ENCODE data around the gene LY86. TPM values are rescaled to one million over a fixed set of nuclear protein-coding genes. Genes with fewer than 3 reads are reported as not detected.

LY86 gene
- total RNA-seq, 1 experiment from 2014 or later: not detected

DNA sequence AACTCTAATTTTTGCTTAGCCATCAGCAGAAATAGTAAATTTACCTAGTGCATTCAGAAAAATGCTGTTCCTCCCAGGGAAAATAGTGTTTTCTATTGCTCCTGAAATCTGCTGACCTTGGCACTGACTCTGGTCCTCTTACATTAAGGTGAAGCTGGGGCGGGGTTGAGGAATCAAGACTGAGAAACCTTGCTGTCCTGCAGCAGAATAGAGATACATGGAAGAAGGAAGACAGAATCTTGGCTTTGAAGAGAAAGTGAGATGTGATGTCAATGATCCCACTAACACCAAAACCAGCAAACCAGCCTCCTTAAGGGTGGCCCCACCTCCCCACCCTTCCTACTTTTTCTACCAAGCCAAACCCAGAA is 840 bp upstream of the LY86 start:
- Histone ChIP-seq H3K9me3 (no peaks in the 10 kb centered on the region), H3K27me3 (no peaks in the 10 kb centered on the region), H3K4me3 (no peak overlapping the region), H3K36me3 (no peaks in the 10 kb centered on the region)
- no peak for DNase-seq

DNA sequence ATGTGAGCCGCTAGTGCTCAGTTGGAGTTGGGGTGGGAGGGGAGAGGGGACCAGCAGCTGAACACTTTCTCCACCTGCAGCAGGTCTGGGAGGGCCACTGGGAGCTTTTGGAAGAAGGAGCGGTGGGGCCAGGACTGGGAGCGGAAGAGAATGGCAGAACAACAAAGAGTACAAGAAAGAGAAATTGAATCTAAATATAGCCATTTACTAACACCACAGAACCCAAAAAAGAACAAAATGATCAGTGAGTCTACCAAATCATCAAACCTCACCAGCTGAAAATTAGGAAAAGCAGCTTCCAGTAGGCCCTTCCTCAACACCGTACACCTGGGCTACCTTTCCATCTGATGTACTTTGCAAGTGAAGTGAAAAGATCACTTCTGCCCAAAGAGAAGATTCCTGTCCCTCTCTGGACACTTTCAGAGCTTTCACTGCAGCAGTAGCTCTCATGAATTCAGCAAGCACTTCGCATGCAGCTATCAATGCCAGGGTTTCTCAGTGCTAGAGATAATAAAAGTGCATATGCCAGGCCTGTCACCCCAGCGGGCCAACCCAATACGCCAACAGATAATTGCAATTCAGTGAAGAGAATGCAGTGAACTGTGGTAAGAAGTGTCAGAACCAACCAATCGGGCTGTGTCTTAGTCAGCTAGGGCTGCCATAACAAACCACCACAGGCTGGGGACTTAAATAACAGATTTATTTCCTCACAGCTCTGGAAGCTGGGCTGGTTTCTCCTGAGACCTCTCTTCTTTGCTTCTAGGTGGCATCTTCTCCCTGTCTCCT is 597 bp downstream of the LY86 start:
- Histone ChIP-seq H3K36me3 (no peaks in the 10 kb centered on the region), H3K9me3 (no peaks in the 10 kb centered on the region), H3K4me3 (no peak overlapping the region), H3K27me3 (no peaks in the 10 kb centered on the region)
- DNase-seq: no peak

DNA sequence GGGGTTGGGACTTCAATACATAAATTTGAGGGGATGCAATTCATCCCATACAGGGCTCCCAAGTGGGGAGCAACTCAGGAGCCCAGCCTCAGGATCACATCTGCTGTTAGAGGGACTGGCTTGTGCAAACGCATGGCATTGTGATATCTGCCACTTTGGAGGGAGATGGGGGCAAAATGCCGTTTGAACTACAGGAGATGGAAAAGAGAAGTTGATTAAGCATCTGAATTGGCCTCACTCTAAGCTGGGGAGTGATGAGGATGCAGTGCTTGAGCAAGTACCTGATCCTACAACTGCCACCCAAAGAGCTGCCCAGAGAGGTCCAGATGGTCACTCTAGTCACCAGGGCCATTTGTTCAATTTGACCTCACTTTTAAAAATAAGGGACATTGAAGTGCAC is 2.0 kb downstream of the LY86 start:
- no peaks in the 10 kb centered on the region for H3K36me3 ChIP-seq
- H3K27me3 ChIP-seq: no peaks in the 10 kb centered on the region
- H3K4me3 ChIP-seq: no peak overlapping the region
- no peak for DNase-seq
- no peaks in the 10 kb centered on the region for H3K9me3 ChIP-seq

DNA sequence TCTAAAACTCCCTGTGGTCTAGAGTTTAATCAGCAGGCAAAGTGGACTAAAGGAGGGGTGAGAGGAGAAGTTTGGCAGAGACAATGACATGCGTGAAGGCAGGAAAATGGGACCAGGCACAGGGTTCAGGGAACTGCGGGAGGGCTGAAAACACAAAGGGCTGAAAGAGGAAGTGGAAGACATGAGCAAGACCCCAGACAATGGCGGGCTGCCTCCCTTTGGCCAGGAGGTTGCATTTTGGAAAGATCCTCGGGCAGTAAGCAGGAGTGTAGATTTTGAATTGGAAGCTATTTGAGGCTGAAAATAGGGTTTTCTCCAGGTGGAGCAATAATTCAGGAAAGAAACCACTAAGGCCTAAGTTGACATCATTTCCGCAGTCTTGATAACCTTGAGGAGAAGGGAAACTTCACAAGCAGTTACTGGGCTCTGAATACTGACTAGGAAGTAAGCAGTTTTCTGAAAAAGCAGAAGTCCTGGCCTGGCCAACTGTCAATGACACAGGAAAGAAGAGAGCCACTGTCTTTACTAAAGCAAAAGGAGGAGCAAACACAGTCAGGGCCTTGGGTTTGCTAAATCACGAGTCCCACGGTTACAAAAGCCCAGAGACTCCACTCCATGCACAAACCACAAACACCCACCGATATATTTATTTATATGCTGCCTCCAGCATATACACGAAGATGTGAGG is 3.4 kb downstream of the LY86 start:
- H3K4me3 ChIP-seq: no peak overlapping the region
- no peaks in the 10 kb centered on the region for H3K9me3 ChIP-seq
- DNase-seq: no peak
- H3K27me3 ChIP-seq: no peaks in the 10 kb centered on the region
- no peaks in the 10 kb centered on the region for H3K36me3 ChIP-seq

DNA sequence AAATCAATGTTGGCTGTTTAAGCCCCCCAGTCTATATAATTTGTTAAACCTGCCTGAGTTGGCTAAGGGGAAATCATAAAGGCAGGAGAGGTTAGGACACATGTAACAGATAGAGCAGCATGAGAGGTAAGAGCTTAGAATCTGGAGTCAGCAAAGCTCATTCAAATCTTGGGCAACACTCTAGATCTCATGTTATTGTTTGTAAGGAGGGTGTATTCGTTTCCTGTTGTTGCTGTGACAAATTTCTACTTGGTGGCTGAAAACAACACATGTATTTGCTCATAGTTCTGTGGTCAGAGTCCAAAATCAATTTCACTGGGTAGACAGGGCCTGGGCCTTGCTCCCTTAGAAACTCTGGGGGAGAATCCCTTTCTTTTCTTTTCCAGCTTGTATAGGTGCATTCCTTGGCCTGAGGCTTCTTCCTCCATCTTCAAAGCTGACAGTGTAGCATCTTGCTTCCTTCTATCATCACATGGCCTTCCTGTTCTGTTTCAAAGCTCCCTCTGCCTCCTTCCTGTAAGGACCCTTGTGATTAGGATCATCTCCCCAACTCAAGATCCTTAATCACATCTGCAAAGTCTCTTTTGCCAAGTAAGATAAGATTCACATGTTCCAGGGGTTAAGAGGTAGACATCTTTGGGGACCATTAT is 4.4 kb downstream of the LY86 start:
- DNase-seq: no peak
- Histone ChIP-seq H3K36me3 (no peaks in the 10 kb centered on the region), H3K4me3 (no peak overlapping the region), H3K27me3 (no peaks in the 10 kb centered on the region), H3K9me3 (no peaks in the 10 kb centered on the region)

DNA sequence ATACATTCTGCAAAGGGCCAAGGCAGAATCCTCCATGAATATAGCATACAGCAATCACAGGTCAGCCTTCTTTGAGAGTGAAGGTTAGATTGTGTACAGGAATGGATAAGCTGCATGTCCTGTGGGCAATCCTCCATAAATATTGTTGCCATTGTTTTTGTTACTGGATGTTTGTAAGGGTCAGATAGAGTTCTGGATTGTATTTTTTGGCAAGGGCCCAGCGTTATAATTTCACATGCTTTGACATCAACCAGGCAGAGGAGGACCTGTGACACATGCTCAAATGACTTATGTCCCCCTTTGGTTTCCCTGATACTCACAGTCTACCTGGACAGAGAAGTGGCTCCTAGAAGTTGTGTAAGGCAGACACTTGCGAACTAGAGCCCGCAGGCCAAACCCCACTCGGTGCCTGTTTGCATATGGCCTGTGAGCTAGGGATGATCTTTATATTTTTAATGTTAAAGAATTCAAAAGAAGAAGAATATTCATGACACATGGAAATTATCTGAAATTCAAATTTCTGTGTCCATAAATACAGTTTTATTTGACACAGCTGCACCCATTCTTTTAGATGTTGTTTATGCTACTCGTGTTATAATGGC is 5.4 kb downstream of the LY86 start:
- no peaks in the 10 kb centered on the region for H3K36me3 ChIP-seq
- no peaks in the 10 kb centered on the region for H3K27me3 ChIP-seq
- H3K9me3 ChIP-seq: no peaks in the 10 kb centered on the region
- H3K4me3 ChIP-seq: no peak overlapping the region
- DNase-seq: no peak

DNA sequence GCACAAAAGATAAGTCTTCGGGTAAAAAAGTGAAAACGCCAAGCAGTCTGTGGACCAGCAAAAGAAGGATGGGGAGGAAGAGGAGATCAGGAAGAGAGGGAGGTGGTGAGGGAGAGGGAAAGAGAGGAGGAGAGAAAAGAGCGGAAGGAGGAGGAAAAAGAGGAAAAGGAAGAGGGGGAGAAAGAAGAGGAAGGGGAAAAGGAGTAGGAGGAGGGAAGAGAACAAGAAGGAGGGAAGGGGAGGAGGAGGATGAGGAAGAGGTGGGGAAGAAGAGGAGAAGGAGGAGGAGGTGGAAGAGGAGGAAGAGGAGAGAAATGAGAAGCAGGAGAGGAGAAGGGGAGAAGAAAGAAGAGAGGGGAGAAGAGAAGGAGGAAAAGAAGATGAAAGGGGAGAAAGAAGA is 6.5 kb downstream of the LY86 start:
- Histone ChIP-seq H3K4me3 (no peak overlapping the region), H3K9me3 (no peaks in the 10 kb centered on the region), H3K36me3 (no peaks in the 10 kb centered on the region), H3K27me3 (no peaks in the 10 kb centered on the region)
- DNase-seq: no peak

DNA sequence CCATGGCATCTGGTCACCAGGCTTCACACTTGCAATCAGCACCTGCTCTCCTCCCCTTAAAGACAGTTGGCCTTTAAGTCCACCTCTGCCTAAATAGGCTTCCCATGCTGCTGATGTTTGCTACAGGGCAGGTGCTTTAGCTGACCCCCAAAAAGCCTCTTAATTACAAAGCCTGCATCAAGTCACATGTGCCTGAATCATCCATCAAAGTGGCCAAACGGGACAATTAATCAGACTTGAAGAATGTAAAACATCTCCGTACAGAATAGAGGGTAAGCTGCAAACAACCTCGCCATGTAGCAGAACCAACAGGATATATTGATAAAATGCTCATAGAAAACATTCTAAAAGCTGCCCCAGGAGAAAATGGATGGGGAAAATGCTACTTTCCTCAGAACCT is 7.4 kb downstream of the LY86 start:
- Histone ChIP-seq H3K4me3 (no peak overlapping the region), H3K9me3 (no peaks in the 10 kb centered on the region), H3K27me3 (no peaks in the 10 kb centered on the region), H3K36me3 (no peaks in the 10 kb centered on the region)
- no peak for DNase-seq

DNA sequence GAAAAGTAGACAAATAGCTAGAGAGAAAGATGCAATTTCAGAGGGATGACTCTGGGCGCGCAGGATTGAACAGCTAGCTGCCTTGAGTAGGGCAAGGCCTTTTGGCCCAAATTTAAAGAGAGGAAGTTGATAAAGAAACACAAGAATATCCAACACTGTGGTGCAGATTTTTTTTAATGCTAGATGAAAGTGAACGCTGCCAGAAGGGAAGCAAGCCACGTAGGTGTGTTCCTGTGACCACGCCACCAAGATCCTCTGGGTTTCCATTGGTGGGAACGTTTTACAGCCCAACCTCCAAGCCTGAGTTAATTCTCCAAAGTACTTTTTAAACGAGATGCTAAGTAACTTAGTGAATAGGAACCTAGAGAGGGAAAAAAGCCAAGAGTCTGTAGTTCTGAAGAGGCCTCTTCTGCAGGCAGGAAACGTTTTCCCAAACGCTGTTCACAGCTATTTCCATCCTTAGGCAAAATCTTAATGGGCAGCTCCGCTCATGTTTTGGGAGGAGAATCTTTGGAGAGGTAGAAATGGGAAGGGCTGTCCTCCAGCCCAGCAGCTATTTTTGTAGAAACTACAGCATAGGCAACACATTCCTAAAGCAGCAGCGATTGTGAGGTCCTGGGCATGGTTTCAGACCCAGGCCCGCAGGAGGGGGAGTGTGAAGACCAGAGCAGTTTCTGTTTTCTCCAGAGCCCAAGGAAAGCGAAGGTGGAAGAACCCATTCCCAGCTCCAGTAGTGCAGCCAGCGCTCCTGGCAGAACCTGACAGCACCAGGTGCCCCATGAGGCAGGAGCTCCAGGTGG is 8.2 kb downstream of the LY86 start:
- Histone ChIP-seq H3K4me3 (no peak overlapping the region), H3K27me3 (no peaks in the 10 kb centered on the region), H3K36me3 (no peaks in the 10 kb centered on the region), H3K9me3 (no peaks in the 10 kb centered on the region)
- no peak for DNase-seq

DNA sequence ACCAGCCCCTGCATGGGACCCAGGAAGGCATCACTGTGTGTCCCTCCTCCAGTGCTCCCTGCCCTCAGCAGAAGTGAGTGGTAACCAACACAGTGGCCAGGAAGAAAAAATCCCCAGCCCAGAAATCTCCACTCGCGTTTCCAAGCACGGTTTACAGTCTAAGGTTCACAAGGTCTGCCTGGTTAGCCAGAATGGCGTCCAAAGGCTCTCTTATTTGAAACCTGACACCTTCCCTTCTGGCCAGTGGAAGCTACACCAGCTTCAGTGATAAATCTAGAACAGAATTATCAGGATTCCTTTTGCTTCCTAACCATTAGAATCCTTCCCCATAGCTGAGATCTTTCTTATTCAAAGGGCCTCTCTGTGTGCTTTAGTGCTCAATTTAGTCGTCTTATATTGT is 9.2 kb downstream of the LY86 start:
- no peak for DNase-seq
- H3K27me3 ChIP-seq: no peaks in the 10 kb centered on the region
- H3K4me3 ChIP-seq: no peak overlapping the region
- no peaks in the 10 kb centered on the region for H3K36me3 ChIP-seq
- H3K9me3 ChIP-seq: no peaks in the 10 kb centered on the region

DNA sequence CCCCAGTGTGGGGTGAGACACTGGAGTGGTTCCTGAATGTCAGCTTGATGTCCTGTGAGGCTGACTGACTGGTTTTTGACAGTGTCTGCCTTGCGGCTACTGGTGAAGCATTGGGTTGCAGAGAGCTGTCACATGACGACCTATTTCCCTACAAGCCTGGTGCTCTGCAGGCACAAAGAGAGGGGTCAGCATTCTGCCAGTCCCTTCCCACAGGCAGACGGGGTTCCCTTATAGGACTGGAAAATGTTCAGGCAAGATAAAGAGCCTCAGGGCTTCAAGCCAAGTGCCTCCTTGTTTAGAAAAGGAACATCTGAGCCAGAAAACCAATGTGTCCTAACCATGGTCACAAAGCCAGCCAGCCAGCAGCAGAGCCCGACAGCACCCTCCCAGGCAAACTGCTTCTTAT is 11.0 kb downstream of the LY86 start:
- Histone ChIP-seq H3K4me3 (no peak overlapping the region), H3K27me3 (no peaks in the 10 kb centered on the region), H3K36me3 (no peaks in the 10 kb centered on the region), H3K9me3 (no peaks in the 10 kb centered on the region)
- no peak for DNase-seq

DNA sequence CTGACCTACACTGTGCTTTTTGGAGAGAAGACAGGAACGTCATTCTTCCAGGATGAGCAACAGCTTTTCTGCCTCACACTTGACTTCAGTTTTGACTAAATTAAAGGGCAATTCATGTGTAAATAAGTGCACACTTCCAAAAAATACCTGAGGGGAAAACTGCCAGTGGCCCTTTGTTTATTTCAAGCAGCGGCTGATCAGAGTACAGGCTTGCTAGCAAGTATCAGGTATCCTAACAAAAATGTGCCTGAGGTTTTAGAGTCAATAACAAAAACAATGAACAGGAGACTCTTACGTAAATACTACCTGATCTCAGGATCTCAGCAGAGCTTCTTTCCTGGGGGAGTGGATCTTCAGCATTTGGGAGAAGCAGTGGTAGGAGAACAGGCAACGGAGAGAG is 12.4 kb downstream of the LY86 start:
- Histone ChIP-seq H3K27me3 (no peaks in the 10 kb centered on the region), H3K9me3 (no peaks in the 10 kb centered on the region), H3K36me3 (no peaks in the 10 kb centered on the region), H3K4me3 (no peak overlapping the region)
- DNase-seq: no peak

DNA sequence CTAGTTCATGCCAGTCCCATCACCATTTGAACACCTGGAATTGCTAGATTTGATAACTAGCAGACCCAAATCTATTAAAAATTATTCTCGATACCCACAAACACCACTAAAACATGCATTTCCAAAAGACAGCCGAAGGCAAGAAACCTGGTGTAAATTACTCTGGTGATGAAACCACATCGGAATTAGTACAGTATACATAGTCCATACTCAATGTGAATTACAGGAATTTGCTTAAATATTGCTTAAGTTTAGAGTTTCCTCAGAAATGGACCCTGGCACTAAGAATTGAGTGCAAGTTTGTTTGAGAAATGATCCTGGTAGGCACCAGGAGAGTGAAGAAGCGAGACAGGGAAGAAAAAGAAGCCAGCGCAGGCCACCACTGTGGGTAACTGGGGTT is 13.7 kb downstream of the LY86 start:
- DNase-seq: no peak
- no peak overlapping the region for H3K4me3 ChIP-seq
- H3K36me3 ChIP-seq: no peaks in the 10 kb centered on the region
- no peaks in the 10 kb centered on the region for H3K27me3 ChIP-seq
- H3K9me3 ChIP-seq: no peaks in the 10 kb centered on the region

DNA sequence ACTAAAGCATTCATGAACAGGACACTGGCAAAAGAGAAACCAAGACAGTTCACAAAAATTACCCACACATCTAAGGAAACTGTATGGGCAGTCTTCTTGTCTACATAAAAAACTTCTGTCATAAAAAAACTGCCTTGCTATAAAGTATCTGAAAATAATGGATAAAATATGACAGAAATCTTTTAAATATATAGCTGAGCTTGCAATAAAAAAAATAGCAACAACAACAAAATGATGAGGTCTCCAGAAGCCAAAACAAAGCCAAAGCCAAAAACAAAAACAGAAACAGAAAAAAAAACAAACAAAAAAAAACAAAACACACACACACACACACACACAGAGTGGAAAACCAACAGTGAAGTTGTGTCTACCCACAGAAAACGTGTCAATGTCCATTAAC is 14.8 kb downstream of the LY86 start:
- no peak for DNase-seq
- Histone ChIP-seq H3K27me3 (no peaks in the 10 kb centered on the region), H3K36me3 (no peaks in the 10 kb centered on the region), H3K4me3 (no peak overlapping the region), H3K9me3 (no peaks in the 10 kb centered on the region)

DNA sequence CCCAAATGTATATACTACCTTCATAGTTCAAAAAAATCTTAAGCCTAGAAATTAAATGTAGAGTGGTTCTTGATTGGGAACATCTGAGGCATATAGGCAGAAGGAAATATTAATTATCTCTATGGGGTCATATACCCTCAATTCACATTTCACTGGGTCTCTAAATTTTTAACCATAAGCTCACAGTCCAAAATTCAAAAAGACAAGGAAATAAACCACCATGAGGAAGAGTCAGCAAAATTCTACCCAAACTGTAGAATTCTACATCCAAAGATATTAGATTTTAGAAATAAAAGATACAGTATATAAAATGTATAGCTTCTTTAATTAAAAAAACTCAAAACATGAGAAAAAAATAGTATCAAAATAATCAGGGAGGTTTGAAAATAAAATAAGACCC is 15.5 kb downstream of the LY86 start:
- Histone ChIP-seq H3K4me3 (no peak overlapping the region), H3K27me3 (no peaks in the 10 kb centered on the region), H3K9me3 (no peaks in the 10 kb centered on the region), H3K36me3 (no peaks in the 10 kb centered on the region)
- no peak for DNase-seq

DNA sequence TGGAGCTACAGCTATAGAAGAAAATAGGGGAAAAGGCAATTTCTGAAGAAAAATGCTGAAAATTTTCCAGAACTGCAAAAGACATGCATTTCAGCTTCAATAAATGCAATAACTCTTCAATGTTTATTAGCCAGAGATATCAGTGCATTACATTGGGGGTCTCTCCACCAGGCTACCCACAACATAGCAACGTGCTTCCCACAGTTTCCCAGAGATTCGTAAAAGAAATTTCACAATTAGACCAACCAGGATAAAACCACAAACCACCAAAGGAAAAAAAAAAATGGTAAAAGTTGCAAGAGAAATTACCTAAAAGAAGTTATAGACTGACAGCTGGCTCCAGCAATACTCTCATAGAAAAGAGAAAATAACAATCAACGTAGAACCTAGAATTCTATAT is 16.0 kb downstream of the LY86 start:
- H3K4me3 ChIP-seq: no peak overlapping the region
- no peaks in the 10 kb centered on the region for H3K27me3 ChIP-seq
- DNase-seq: no peak
- no peaks in the 10 kb centered on the region for H3K9me3 ChIP-seq
- H3K36me3 ChIP-seq: no peaks in the 10 kb centered on the region

DNA sequence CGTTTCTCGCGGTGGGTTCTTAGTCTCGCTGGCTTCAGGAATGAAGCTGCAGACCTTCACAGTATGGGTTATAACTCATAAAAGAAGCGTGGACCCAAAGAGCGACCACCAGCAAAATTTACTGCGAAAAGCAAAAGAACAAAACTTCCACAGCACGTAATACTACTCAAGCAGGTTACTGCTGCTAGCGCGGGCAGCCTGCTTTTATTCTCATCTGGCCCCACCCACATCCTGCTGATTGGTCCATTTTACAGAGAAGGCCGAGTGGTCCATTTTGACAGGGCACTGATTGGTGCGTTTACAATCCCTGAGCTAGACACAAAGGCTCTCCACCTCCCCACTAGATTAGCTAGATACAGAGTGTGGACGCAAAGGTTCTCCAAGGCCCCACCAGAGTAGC is 17.4 kb downstream of the LY86 start:
- Histone ChIP-seq H3K36me3 (no peaks in the 10 kb centered on the region), H3K9me3 (no peaks in the 10 kb centered on the region), H3K27me3 (no peaks in the 10 kb centered on the region), H3K4me3 (no peak overlapping the region)
- no peak for DNase-seq
